Stimulated activated naive CD8-positive, alpha-beta T cell treated with anti-CD3 and anti-CD28 coated beads, Interleukin-15, amount 100 ng/mL, for 72 hours (primary cell): Measurements from ENCODE around the gene HOXB5.

Experiments used
- ATAC-seq: fragments of 150-1000 bp; cut with Tn5 transposase; 2 replicates; pipeline ENCODE4 v1.10.0; 2021; ENCODE audit warnings: mild to moderate bottlenecking, moderate library complexity
- DNase-seq, 2 donors: peaks; one replicate each; pipeline ENCODE4 v3.0.0; 2021 to 2022
- H3K27ac Mint-ChIP-seq, 2 donors: one replicate each; pipeline ENCODE4 v1.8.0; 2022; ENCODE audit warnings: mild to moderate bottlenecking in 2 of 2, mixed read lengths in 2 of 2, moderate library complexity in 2 of 2
- H3K27me3 Mint-ChIP-seq: one replicate; pipeline ENCODE4 v1.8.0; 2022; ENCODE audit warnings: mixed read lengths
- H3K4me1 Mint-ChIP-seq: one replicate; pipeline ENCODE4 v1.8.0; 2022; ENCODE audit warnings: mild to moderate bottlenecking, mixed read lengths
- H3K4me3 Mint-ChIP-seq, 2 donors: one replicate each; pipeline ENCODE4 v1.8.0; 2022; ENCODE audit warnings: mild to moderate bottlenecking in 2 of 2, mixed read lengths in 2 of 2, moderate library complexity in 1 of 2
- H3K9me3 Mint-ChIP-seq, 2 donors: one replicate each; pipeline ENCODE4 v1.8.0; 2022; ENCODE audit warnings: mixed read lengths in 2 of 2

Gene HOXB5

GRCh38 chr17:48593840-48594537 is 410 bp upstream of the HOXB5 start:
- ATAC-seq (peak; percentile 58), DNase-seq (peak; percentile 81 to 86)
- H3K9me3 Mint-ChIP-seq, result no peaks in the 10 kb centered on the region
- H3K27me3 Mint-ChIP-seq, result peaks cover 100% of the 10 kb centered on the region
- H3K27ac Mint-ChIP-seq, result no peak overlapping the region
- peaks cover 62% of the 10 kb centered on the region for H3K4me1 Mint-ChIP-seq
- H3K4me3 Mint-ChIP-seq, result peak overlapping the region; percentile 83 to 89

- no peaks in the 10 kb centered on the region for H3K9me3 Mint-ChIP-seq
- DNase-seq (no peak), ATAC-seq (peak; percentile 54)
- H3K4me1 Mint-ChIP-seq, result peaks cover 52% of the 10 kb centered on the region
- H3K27ac Mint-ChIP-seq, result no peak overlapping the region
- H3K4me3 Mint-ChIP-seq, result peak overlapping the region; percentile 83 to 89
- peaks cover 100% of the 10 kb centered on the region for H3K27me3 Mint-ChIP-seq
These were observed 1.0 kb downstream of the HOXB5 start for GRCh38 chr17:48592577-48592976.

- Mint-ChIP-seq H3K27me3 (peaks cover 100% of the 10 kb centered on the region), H3K4me1 (peaks cover 52% of the 10 kb centered on the region), H3K27ac (no peak overlapping the region), H3K4me3 (peak overlapping the region; percentile 42 to 89), H3K9me3 (no peaks in the 10 kb centered on the region)
- ATAC-seq, result no peak
- DNase-seq, result no peak
These were observed 1.5 kb downstream of the HOXB5 start for GRCh38 chr17:48592057-48592514.

GRCh38 chr17:48591255-48592056 is 2.1 kb downstream of the HOXB5 start:
- H3K27ac Mint-ChIP-seq, result no peak overlapping the region
- H3K4me3 Mint-ChIP-seq, result peak overlapping the region in 1 of 2 donors; percentile 89
- ATAC-seq, result no peak
- peaks cover 100% of the 10 kb centered on the region for H3K27me3 Mint-ChIP-seq
- H3K4me1 Mint-ChIP-seq, result peaks cover 50% of the 10 kb centered on the region
- DNase-seq, result no peak
- no peaks in the 10 kb centered on the region for H3K9me3 Mint-ChIP-seq

- no peak for DNase-seq
- H3K4me3 Mint-ChIP-seq, result no peak overlapping the region
- H3K9me3 Mint-ChIP-seq, result no peaks in the 10 kb centered on the region
- ATAC-seq, result no peak
- peaks cover 53% of the 10 kb centered on the region for H3K4me1 Mint-ChIP-seq
- no peak overlapping the region for H3K27ac Mint-ChIP-seq
- peaks cover 100% of the 10 kb centered on the region for H3K27me3 Mint-ChIP-seq
These were observed 2.9 kb downstream of the HOXB5 start for GRCh38 chr17:48590607-48591161.

- Mint-ChIP-seq H3K27me3 (peaks cover 100% of the 10 kb centered on the region), H3K4me1 (peaks cover 59% of the 10 kb centered on the region), H3K9me3 (no peaks in the 10 kb centered on the region), H3K27ac (no peak within 1 kb of the TSS), H3K4me3 (peak within 1 kb of the TSS in 1 of 2 donors; percentile 28)
- no peak for DNase-seq
- no peak for ATAC-seq
These were observed 3.6 kb downstream of the HOXB5 start, which contains the start of gene HOXB3 for GRCh38 chr17:48589831-48590606. HOXB3 (minus strand) TSS chr17:48590241; CDS start chr17:48552474, 37,767 bp downstream.

GRCh38 chr17:48589060-48589830 is 4.3 kb downstream of the HOXB5 start:
- H3K9me3 Mint-ChIP-seq, result no peaks in the 10 kb centered on the region
- H3K4me1 Mint-ChIP-seq, result peaks cover 64% of the 10 kb centered on the region
- no peak overlapping the region for H3K27ac Mint-ChIP-seq
- DNase-seq, result no peak
- ATAC-seq, result no peak
- H3K27me3 Mint-ChIP-seq, result peaks cover 100% of the 10 kb centered on the region
- no peak overlapping the region for H3K4me3 Mint-ChIP-seq

GRCh38 chr17:48588528-48588927 is 5.1 kb downstream of the HOXB5 start:
- H3K9me3 Mint-ChIP-seq, result no peaks in the 10 kb centered on the region
- no peak for ATAC-seq
- DNase-seq, result no peak
- peaks cover 57% of the 10 kb centered on the region for H3K4me1 Mint-ChIP-seq
- peaks cover 100% of the 10 kb centered on the region for H3K27me3 Mint-ChIP-seq
- no peak overlapping the region for H3K27ac Mint-ChIP-seq
- H3K4me3 Mint-ChIP-seq, result no peak overlapping the region

- H3K4me3 Mint-ChIP-seq, result no peak overlapping the region
- no peak overlapping the region for H3K27ac Mint-ChIP-seq
- no peaks in the 10 kb centered on the region for H3K9me3 Mint-ChIP-seq
- no peak for DNase-seq
- peaks cover 54% of the 10 kb centered on the region for H3K4me1 Mint-ChIP-seq
- no peak for ATAC-seq
- H3K27me3 Mint-ChIP-seq, result peaks cover 100% of the 10 kb centered on the region
These were observed 5.5 kb downstream of the HOXB5 start for GRCh38 chr17:48588074-48588415.

- Mint-ChIP-seq H3K27me3 (peaks cover 100% of the 10 kb centered on the region), H3K27ac (no peak overlapping the region), H3K4me3 (no peak overlapping the region), H3K4me1 (peaks cover 54% of the 10 kb centered on the region), H3K9me3 (no peaks in the 10 kb centered on the region)
- DNase-seq, result no peak
- ATAC-seq, result no peak
These were observed 6.1 kb downstream of the HOXB5 start for GRCh38 chr17:48587276-48588073.

- Mint-ChIP-seq H3K4me3 (peak overlapping the region; percentile 87 to 92), H3K9me3 (no peaks in the 10 kb centered on the region), H3K27me3 (peaks cover 100% of the 10 kb centered on the region), H3K4me1 (peaks cover 59% of the 10 kb centered on the region), H3K27ac (no peak overlapping the region)
- ATAC-seq (peak; percentile 39), DNase-seq (peak in 1 of 2 donors; percentile 42)
These were observed 7.0 kb downstream of the HOXB5 start for GRCh38 chr17:48586355-48587258.

- Mint-ChIP-seq H3K27me3 (peaks cover 100% of the 10 kb centered on the region), H3K27ac (no peak overlapping the region), H3K4me3 (peak overlapping the region in 1 of 2 donors; percentile 22), H3K4me1 (peaks cover 71% of the 10 kb centered on the region), H3K9me3 (no peaks in the 10 kb centered on the region)
- ATAC-seq (no peak), DNase-seq (no peak)
These were observed 9.3 kb downstream of the HOXB5 start for GRCh38 chr17:48584223-48584741.

GRCh38 chr17:48583708-48584222 is 9.8 kb downstream of the HOXB5 start:
- Mint-ChIP-seq H3K4me3 (no peak overlapping the region), H3K4me1 (peaks cover 75% of the 10 kb centered on the region), H3K27me3 (peaks cover 100% of the 10 kb centered on the region), H3K9me3 (no peaks in the 10 kb centered on the region), H3K27ac (no peak overlapping the region)
- ATAC-seq (no peak), DNase-seq (no peak)
